Activated CD4-positive, alpha-beta memory T cell treated with anti-CD3 and anti-CD28 coated beads, Interleukin-2, amount 10 ng/mL, durations not matched to agents 7 days and 5 days (primary cell): Measurements from ENCODE around the gene IFITM2. TPM values are rescaled to one million over a fixed set of nuclear protein-coding genes. Genes with fewer than 3 reads are reported as not detected.
"Not testable (repeated sequence)": the region's sequence is repeated elsewhere in the genome, so short reads cannot be mapped to it uniquely, and the experiment has no call there.

Source experiments
- CTCF ChIA-PET: fragments of 350-600 bp; sonication (Branson Sonifier 250); formaldehyde crosslinking; loops from one replicate; lab custom pipeline; 2021; ENCODE audit warnings: antibody characterized with exemption, inconsistent platforms; lab: Charles Lee
- POLR2A ChIA-PET: fragments of 350-600 bp; sonication (Branson Sonifier 250); formaldehyde crosslinking; loops from one replicate; lab custom pipeline; 2021; ENCODE audit warnings: antibody characterized with exemption; lab: Charles Lee
- DNase-seq: peaks from one replicate; pipeline ENCODE4 v3.0.0-alpha.2; 2020
- H3K27ac Mint-ChIP-seq: one replicate; pipeline ENCODE4 v1.8.0; 2021; ENCODE audit warnings: mild to moderate bottlenecking, mixed read lengths
- H3K27me3 Mint-ChIP-seq: one replicate; pipeline ENCODE4 v1.8.0; 2021; ENCODE audit warnings: mixed read lengths
- H3K36me3 Mint-ChIP-seq: one replicate; pipeline ENCODE4 v1.8.0; 2021; ENCODE audit warnings: low read depth, mixed read lengths
- H3K4me1 Mint-ChIP-seq: one replicate; pipeline ENCODE4 v1.8.0; 2021; ENCODE audit warnings: mixed read lengths
- H3K4me3 Mint-ChIP-seq: one replicate; pipeline ENCODE4 v1.8.0; 2021; ENCODE audit warnings: mild to moderate bottlenecking, mixed read lengths
- H3K9me3 Mint-ChIP-seq: one replicate; pipeline ENCODE4 v1.8.0; 2021; ENCODE audit warnings: mixed read lengths
- total RNA-seq, 2 experiments: library from RNA; stranded (reverse); gene quantifications; one replicate each; pipeline ENCODE4 v1.2.3, GENCODE V29; 2021

The IFITM2 gene
- total RNA-seq = 1,000 to 10,000 TPM; 1,637 to 1,643 TPM

- Mint-ChIP-seq H3K36me3 (peaks cover 25% of the 10 kb centered on the region), H3K4me3 (peak within 1 kb of the TSS; percentile 89), H3K4me1 (peaks cover 37% of the 10 kb centered on the region), H3K27ac (peak within 1 kb of the TSS; percentile 99)
- not testable (repeated sequence) for H3K9me3 Mint-ChIP-seq, H3K27me3 Mint-ChIP-seq
- ChIA-PET CTCF (interaction anchor here (0.6 to 1.0 kb wide), 2 partner anchors 9 to 210 kb away, joined by 3 to 10 read pairs; no protein-coding TSS in a partner anchor), POLR2A (interaction anchor here (0.6 to 2.2 kb wide), 10 partner anchors 9 to 141 kb away, joined by 3 to 22 read pairs (median 5); partner anchors contain the start of genes BET1L, IFITM5 and RIC8A)
- peak; percentile 81 for DNase-seq
These were observed at the start of gene IFITM2 for GRCh38 chr11:307766-308708. TSS of gene IFITM2 (plus strand) at chr11:307816. CDS start at chr11:308193, 377 bp downstream.

- no peaks in the 10 kb centered on the region for H3K4me1 Mint-ChIP-seq
- ChIA-PET POLR2A (interaction anchor here (1.9 kb wide), 1 partner anchor 9 kb away, joined by 9 read pairs; no protein-coding TSS in a partner anchor), CTCF (interaction anchor here (2.5 kb wide), 1 partner anchor 9 kb away, joined by 10 read pairs; no protein-coding TSS in a partner anchor)
- peaks cover 8% of the 10 kb centered on the region for H3K27me3 Mint-ChIP-seq
- no peak overlapping the region for H3K4me3 Mint-ChIP-seq
- H3K36me3 Mint-ChIP-seq = no peaks in the 10 kb centered on the region
- DNase-seq = no peak
- H3K27ac Mint-ChIP-seq = no peak overlapping the region
- H3K9me3 Mint-ChIP-seq = no peaks in the 10 kb centered on the region
These were observed 48.2 kb upstream of the IFITM2 start for GRCh38 chr11:259413-259812.

- ChIA-PET CTCF (interaction anchor here (1.3 kb wide), 1 partner anchor 11 kb away, joined by 6 read pairs; no protein-coding TSS in a partner anchor), POLR2A (interaction anchor here (1.0 to 1.4 kb wide), 2 partner anchors 11 kb away, joined by 4 read pairs; no protein-coding TSS in a partner anchor)
- Mint-ChIP-seq H3K27ac (no peak overlapping the region), H3K36me3 (no peaks in the 10 kb centered on the region), H3K27me3 (peaks cover 8% of the 10 kb centered on the region), H3K4me3 (no peak overlapping the region), H3K9me3 (peaks cover 1% of the 10 kb centered on the region), H3K4me1 (peaks cover 2% of the 10 kb centered on the region)
- DNase-seq = no peak
These were observed 46.0 kb upstream of the IFITM2 start for GRCh38 chr11:261624-262023.

- Mint-ChIP-seq H3K36me3 (peaks cover 14% of the 10 kb centered on the region), H3K27me3 (no peaks in the 10 kb centered on the region), H3K9me3 (peaks cover 1% of the 10 kb centered on the region), H3K4me1 (peaks cover 36% of the 10 kb centered on the region), H3K27ac (peak overlapping the region; percentile 68), H3K4me3 (peak overlapping the region; percentile 68)
- ChIA-PET CTCF (interaction anchor here (1.4 to 3.3 kb wide), 2 partner anchors 10 to 15 kb away, joined by 3 to 17 read pairs; no protein-coding TSS in a partner anchor), POLR2A (interaction anchor here (0.7 to 3.7 kb wide), 17 partner anchors 9 to 140 kb away, joined by 3 to 75 read pairs (median 11); partner anchors contain the start of genes BET1L, IFITM2, NLRP6 and PGGHG)
- DNase-seq = no peak
These were observed 40.8 kb upstream of the IFITM2 start for GRCh38 chr11:266676-267439.

- Mint-ChIP-seq H3K4me1 (peaks cover 36% of the 10 kb centered on the region), H3K9me3 (peaks cover 1% of the 10 kb centered on the region), H3K36me3 (peaks cover 14% of the 10 kb centered on the region), H3K27me3 (no peaks in the 10 kb centered on the region), H3K27ac (peak overlapping the region; percentile 98), H3K4me3 (peak overlapping the region; percentile 88)
- CTCF ChIA-PET = interaction anchor here (1.4 to 3.3 kb wide), 4 partner anchors 10 to 181 kb away, joined by 3 to 17 read pairs (median 4); no protein-coding TSS in a partner anchor
- POLR2A ChIA-PET = interaction anchor here (0.8 to 3.7 kb wide), 20 partner anchors 9 to 239 kb away, joined by 3 to 75 read pairs (median 10); partner anchors contain the start of genes BET1L, IFITM2, NLRP6 and PGGHG
- DNase-seq = peak; percentile 74
These were observed 40.1 kb upstream of the IFITM2 start for GRCh38 chr11:267491-267994.

GRCh38 chr11:268716-269145 lies 38.9 kb upstream of the IFITM2 start:
- peak overlapping the region; percentile 88 for H3K4me3 Mint-ChIP-seq
- POLR2A ChIA-PET = interaction anchor here (0.7 to 3.7 kb wide), 20 partner anchors 10 to 319 kb away, joined by 3 to 75 read pairs (median 10); partner anchors contain the start of genes BET1L, IFITM1, NLRP6 and PGGHG
- DNase-seq = peak; percentile 84
- H3K9me3 Mint-ChIP-seq, H3K27me3 Mint-ChIP-seq: not testable (repeated sequence)
- CTCF ChIA-PET = interaction anchor here (0.9 to 3.3 kb wide), 7 partner anchors 17 to 180 kb away, joined by 3 to 17 read pairs (median 3); partner anchors contain the start of genes PSMD13 and SIRT3
- H3K4me1 Mint-ChIP-seq = peaks cover 36% of the 10 kb centered on the region
- peak overlapping the region; percentile 98 for H3K27ac Mint-ChIP-seq
- peaks cover 14% of the 10 kb centered on the region for H3K36me3 Mint-ChIP-seq

GRCh38 chr11:269146-269890 lies 38.3 kb upstream of the IFITM2 start:
- H3K27me3 Mint-ChIP-seq = peaks cover 13% of the 10 kb centered on the region
- ChIA-PET POLR2A (interaction anchor here (0.8 to 3.7 kb wide), 17 partner anchors 11 to 318 kb away, joined by 3 to 75 read pairs (median 12); partner anchors contain the start of genes BET1L, NLRP6, PGGHG and PSMD13), CTCF (interaction anchor here (0.9 to 1.8 kb wide), 6 partner anchors 17 to 180 kb away, joined by 3 to 5 read pairs (median 3); partner anchors contain the start of genes PSMD13 and SIRT3)
- DNase-seq = peak; percentile 67
- peaks cover 36% of the 10 kb centered on the region for H3K4me1 Mint-ChIP-seq
- peak overlapping the region; percentile 98 for H3K27ac Mint-ChIP-seq
- peaks cover 14% of the 10 kb centered on the region for H3K36me3 Mint-ChIP-seq
- H3K9me3 Mint-ChIP-seq = peaks cover 1% of the 10 kb centered on the region
- H3K4me3 Mint-ChIP-seq = peak overlapping the region; percentile 88

GRCh38 chr11:270451-271318 lies 36.9 kb upstream of the IFITM2 start:
- Mint-ChIP-seq H3K4me3 (no peak overlapping the region), H3K27ac (peak overlapping the region; percentile 98), H3K4me1 (peaks cover 36% of the 10 kb centered on the region), H3K27me3 (peaks cover 22% of the 10 kb centered on the region), H3K9me3 (peaks cover 1% of the 10 kb centered on the region), H3K36me3 (peaks cover 14% of the 10 kb centered on the region)
- POLR2A ChIA-PET = interaction anchor here (1.0 to 2.5 kb wide), 2 partner anchors 10 to 18 kb away, joined by 3 to 17 read pairs; partner anchors contain the start of gene PGGHG
- DNase-seq = peak; percentile 15
- CTCF ChIA-PET = no interaction called here

- Mint-ChIP-seq H3K27ac (no peak overlapping the region), H3K4me3 (no peak overlapping the region), H3K27me3 (peaks cover 27% of the 10 kb centered on the region), H3K4me1 (peaks cover 36% of the 10 kb centered on the region), H3K36me3 (peaks cover 18% of the 10 kb centered on the region), H3K9me3 (peaks cover 1% of the 10 kb centered on the region)
- DNase-seq = peak; percentile 16
- CTCF ChIA-PET = no interaction called here
- POLR2A ChIA-PET = interaction anchor here (0.9 to 2.5 kb wide), 3 partner anchors 9 to 18 kb away, joined by 3 to 17 read pairs (median 3); partner anchors contain the start of gene PGGHG
These were observed 36.3 kb upstream of the IFITM2 start for GRCh38 chr11:271319-271715.

- ChIA-PET CTCF (no interaction called here), POLR2A (interaction anchor here (0.9 to 2.5 kb wide), 4 partner anchors 8 to 57 kb away, joined by 3 to 17 read pairs (median 3); partner anchors contain the start of gene PGGHG)
- no peak for DNase-seq
- H3K4me3 Mint-ChIP-seq = no peak overlapping the region
- peaks cover 23% of the 10 kb centered on the region for H3K36me3 Mint-ChIP-seq
- no peaks in the 10 kb centered on the region for H3K9me3 Mint-ChIP-seq
- peaks cover 36% of the 10 kb centered on the region for H3K4me1 Mint-ChIP-seq
- H3K27ac Mint-ChIP-seq = no peak overlapping the region
- peaks cover 36% of the 10 kb centered on the region for H3K27me3 Mint-ChIP-seq
These were observed 35.3 kb upstream of the IFITM2 start for GRCh38 chr11:272195-272930.
